ENCODE data around the gene TUBA3C. TPM values are rescaled to one million over a fixed set of nuclear protein-coding genes. Genes with fewer than 3 reads are reported as not detected.

TUBA3C gene
- total RNA-seq, 1 experiment from 2014 or later: not detected

DNA sequence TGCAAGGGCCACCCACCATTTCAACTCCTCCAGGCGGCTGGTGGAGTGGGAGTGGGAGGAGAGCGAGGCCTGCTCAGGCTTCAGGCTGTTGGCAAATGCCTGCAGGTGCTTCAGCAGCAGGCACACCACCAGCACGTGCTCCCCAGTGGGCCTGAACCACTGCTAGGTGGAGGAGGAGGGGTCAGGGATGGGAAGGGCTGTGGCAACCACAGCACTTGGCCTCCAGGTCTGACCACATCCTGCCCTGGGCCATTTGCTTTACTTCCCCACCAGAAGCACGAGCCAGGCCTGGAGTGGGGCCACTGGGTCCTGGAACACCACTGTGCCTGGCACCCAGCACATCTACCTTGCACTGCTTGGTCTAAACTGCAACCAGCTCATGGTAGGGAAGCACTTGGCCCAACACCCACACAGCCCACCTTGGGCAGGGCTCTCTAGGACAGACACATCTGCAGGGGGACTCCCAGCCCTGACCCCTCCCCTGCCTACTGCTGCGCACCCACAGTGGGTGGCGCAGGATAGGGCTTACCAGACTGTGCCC is 26.2 kb downstream of the TUBA3C start:
- H3K4me1 Mint-ChIP-seq: no peaks in the 10 kb centered on the region

More for the DNA sequence above, 26.2 kb downstream of the TUBA3C start:
- no peak overlapping the region for H3K27ac ChIP-seq (ENCODE audit: insufficient read length, low read depth, low read length)
- no peak overlapping the region for H2BK20ac ChIP-seq (ENCODE audit: low read depth, low read length, poor library complexity, severe bottlenecking)
- no peak overlapping the region for H3K56ac ChIP-seq (ENCODE audit: insufficient read length, low read depth, low read length)
- no peak overlapping the region for H3T11ph ChIP-seq (ENCODE audit: low read length)
- H3K14ac ChIP-seq (ENCODE audit: insufficient read depth, low read length): no peak overlapping the region
- H3K79me2 ChIP-seq (ENCODE audit: insufficient read depth, low read length): no peaks in the 10 kb centered on the region
- no peak overlapping the region for H3K9ac ChIP-seq (ENCODE audit: extremely low read depth, insufficient read length, low read length)
- no peak overlapping the region for H2AFZ ChIP-seq (ENCODE audit: low read length)
- H3K4me3 Mint-ChIP-seq: no peak overlapping the region
- no peaks in the 10 kb centered on the region for H3K79me1 ChIP-seq (ENCODE audit: insufficient read depth, low read depth, low read length, poor library complexity, severe bottlenecking)
- WGBS (ENCODE audit: extremely low coverage, insufficient read length, low lambda C conversion rate): no CpG with 5 or more reads among the region's 6 CpGs
- peaks cover 90 to 98% of the 10 kb centered on the region in 2 experiments for H3K9me3 Mint-ChIP-seq
- no peak overlapping the region for H3K18ac ChIP-seq (ENCODE audit: insufficient read length, low read depth, low read length)
- H3K23me2 ChIP-seq (ENCODE audit: insufficient read length, low read depth, low read length, poor library complexity, severe bottlenecking): no peaks in the 10 kb centered on the region
- no peak overlapping the region for H3K4ac ChIP-seq (ENCODE audit: low read depth, low read length)
- no peak overlapping the region for H3K27ac Mint-ChIP-seq
- no peak overlapping the region for H2BK120ac ChIP-seq (ENCODE audit: low read depth, low read length, poor library complexity, severe bottlenecking)
- H4K5ac ChIP-seq (ENCODE audit: insufficient read length, low read depth, low read length): no peak overlapping the region
- no peak overlapping the region for H3K4me2 ChIP-seq (ENCODE audit: insufficient read depth, insufficient read length, low read length)
- H3K9me3 ChIP-seq (ENCODE audit: control insufficient read depth, low read depth, low read length): peaks cover 99% of the 10 kb centered on the region
- no peak overlapping the region for H2BK5ac ChIP-seq (ENCODE audit: insufficient read length, low read length)
- H2BK15ac ChIP-seq (ENCODE audit: low read depth, low read length): no peak overlapping the region
- no peak overlapping the region for H2BK12ac ChIP-seq (ENCODE audit: insufficient read length, low read depth, low read length)
- no peak overlapping the region for H3K23ac ChIP-seq (ENCODE audit: insufficient read length, low read depth, low read length)
- H3K27me3 Mint-ChIP-seq (ENCODE audit: low read depth): peaks cover 6% of the 10 kb centered on the region
- H4K91ac ChIP-seq (ENCODE audit: insufficient read length, low read depth, low read length): no peak overlapping the region
- H2AK5ac ChIP-seq (ENCODE audit: insufficient read length, low read length): no peak overlapping the region
- DNase-seq: no peak
- TF ChIP-seq, protein P1, sequence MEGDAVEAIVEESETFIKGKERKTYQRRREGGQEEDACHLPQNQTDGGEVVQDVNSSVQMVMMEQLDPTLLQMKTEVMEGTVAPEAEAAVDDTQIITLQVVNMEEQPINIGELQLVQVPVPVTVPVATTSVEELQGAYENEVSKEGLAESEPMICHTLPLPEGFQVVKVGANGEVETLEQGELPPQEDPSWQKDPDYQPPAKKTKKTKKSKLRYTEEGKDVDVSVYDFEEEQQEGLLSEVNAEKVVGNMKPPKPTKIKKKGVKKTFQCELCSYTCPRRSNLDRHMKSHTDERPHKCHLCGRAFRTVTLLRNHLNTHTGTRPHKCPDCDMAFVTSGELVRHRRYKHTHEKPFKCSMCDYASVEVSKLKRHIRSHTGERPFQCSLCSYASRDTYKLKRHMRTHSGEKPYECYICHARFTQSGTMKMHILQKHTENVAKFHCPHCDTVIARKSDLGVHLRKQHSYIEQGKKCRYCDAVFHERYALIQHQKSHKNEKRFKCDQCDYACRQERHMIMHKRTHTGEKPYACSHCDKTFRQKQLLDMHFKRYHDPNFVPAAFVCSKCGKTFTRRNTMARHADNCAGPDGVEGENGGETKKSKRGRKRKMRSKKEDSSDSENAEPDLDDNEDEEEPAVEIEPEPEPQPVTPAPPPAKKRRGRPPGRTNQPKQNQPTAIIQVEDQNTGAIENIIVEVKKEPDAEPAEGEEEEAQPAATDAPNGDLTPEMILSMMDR (conservative IDR thresholded peaks at IDR 0.05): no peak
- no peak overlapping the region for H4K8ac ChIP-seq (replicated peaks; ENCODE audit: insufficient read length, low read depth, low read length)
- peaks cover 4 to 37% (median 27%) of the 10 kb centered on the region in 3 experiments; a peak in 6 of 7 replicates for H3K36me3 Mint-ChIP-seq (ENCODE audit: insufficient read depth in 1 of 3, low read depth in 3 of 3)
- H3K27me3 ChIP-seq (ENCODE audit: insufficient read depth, low read length): no peaks in the 10 kb centered on the region
- H3K4me1 ChIP-seq (ENCODE audit: insufficient read depth, low read length): no peaks in the 10 kb centered on the region
- H4K20me1 ChIP-seq (ENCODE audit: control insufficient read depth, insufficient read depth, insufficient read length): no peaks in the 10 kb centered on the region
